ENCODE measurements around the gene SORL1. TPM values are rescaled to one million over a fixed set of nuclear protein-coding genes. Genes with fewer than 3 reads are reported as not detected.

The SORL1 gene
- total and polyA plus RNA-seq, 2 of the 8 experiments (the other 6 are each of a cell fraction or from before 2014, with no cell fraction given), result 38.1 to 65.5 TPM

DNA sequence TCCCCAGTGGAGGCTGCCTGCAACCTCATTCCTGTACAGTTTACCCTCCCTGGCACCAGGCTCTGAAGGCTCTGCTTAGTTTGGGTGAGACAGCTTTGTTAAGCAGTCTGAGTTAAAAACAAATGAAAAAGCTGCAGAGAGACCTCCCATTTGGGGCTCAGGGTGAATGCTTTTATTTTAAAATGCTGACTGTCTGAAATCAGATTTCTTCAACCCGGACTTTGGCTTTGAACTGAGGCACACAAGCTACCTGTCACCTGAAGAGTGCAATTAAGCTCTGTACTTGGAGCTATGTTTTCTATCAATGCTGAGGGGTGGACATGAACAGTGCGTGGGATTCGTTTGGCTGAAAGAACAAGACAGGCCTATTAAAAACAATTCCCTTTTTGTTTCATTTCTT, 218.2 kb downstream of the SORL1 start (continued):
- no peak for TF ChIP-seq SP1 (IDR thresholded peaks at IDR 0.05; ENCODE audit: low read depth, low read length)
- TF ChIP-seq CBX5 (IDR thresholded peaks at IDR 0.05; ENCODE audit: low read depth, low read length), result no peak
- no peak for TF ChIP-seq TCF12 (IDR thresholded peaks at IDR 0.05; ENCODE audit: low read depth, low read length)
- no peak for TF ChIP-seq YY1 (IDR thresholded peaks at IDR 0.05; ENCODE audit: low read depth, low read length)

All from H1 (cell line).